ENCODE data around the gene MS4A6A. TPM values are rescaled to one million over a fixed set of nuclear protein-coding genes. Genes with fewer than 3 reads are reported as not detected.
"Not testable (repeated sequence)": the region's sequence is repeated elsewhere in the genome, so short reads cannot be mapped to it uniquely, and the experiment has no call there.

Gene MS4A6A
- total RNA-seq, 2 donors from 2014 or later, result not detected

DNA sequence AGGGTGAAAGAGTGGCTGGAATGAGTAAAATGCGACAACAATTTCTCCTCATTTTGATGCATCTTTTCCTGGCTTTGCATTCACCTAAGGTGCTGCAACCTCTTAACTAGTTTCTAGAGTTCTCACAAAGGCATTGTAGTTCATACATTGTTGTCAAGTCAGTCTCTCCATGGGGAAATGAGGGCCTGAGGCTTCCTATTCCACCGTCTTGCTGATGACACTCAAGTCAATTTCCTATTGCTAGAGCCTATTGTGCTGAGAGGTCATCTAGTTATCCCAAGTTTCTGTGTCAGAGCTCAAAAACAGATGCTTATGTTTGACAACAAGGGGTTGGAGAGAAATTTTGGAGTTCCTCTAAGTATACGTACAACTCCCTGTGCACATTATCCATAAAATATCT, 11.6 kb upstream of the MS4A6A start:
- H3K9me3 Mint-ChIP-seq, result no peaks in the 10 kb centered on the region
- H3K27me3 Mint-ChIP-seq, result peaks cover 22% of the 10 kb centered on the region
- no peaks in the 10 kb centered on the region for H3K4me1 Mint-ChIP-seq
- ATAC-seq (replicated peaks), result no peak
- no peak overlapping the region for H3K27ac Mint-ChIP-seq
- no peak overlapping the region for H3K4me3 Mint-ChIP-seq
- H3K36me3 Mint-ChIP-seq (ENCODE audit: low read depth), result no peaks in the 10 kb centered on the region

DNA sequence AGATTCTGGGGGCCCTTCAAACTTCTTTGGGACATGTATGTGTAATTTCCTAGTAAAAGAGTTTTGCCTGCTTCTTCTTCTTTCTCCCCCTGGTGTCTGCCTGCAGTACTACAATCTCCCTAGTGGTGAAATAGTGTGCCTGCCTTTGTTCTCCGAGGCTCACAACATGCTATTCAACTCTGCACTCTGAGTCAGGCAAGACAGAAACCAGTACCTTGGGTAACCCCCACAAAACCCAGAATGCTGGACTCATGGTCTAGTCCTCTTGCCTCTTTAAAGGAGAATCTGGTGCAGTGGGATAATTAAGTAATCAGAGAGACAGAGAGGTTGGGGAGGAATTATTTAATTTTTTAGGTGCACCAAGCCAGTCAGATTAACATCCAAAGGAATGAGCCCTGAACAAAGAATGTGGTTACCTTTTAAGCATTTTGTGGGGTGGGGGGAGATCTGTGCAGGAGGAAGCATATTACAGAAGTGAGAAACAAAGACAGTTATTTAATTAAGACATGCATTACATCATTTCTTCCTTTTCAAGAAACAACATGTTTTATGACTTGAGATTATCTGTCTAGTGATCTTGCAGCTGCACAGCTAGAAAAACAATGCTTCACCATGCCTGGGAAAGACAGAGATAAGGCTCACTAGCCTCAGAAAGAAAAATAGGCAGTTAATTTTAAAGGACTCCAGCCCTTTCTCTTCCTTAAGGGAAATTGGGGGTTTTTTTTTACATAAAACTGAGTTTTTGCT, 11.0 kb upstream of the MS4A6A start:
- Mint-ChIP-seq H3K4me1 (no peaks in the 10 kb centered on the region), H3K4me3 (no peak overlapping the region), H3K9me3 (no peaks in the 10 kb centered on the region), H3K27me3 (peaks cover 22% of the 10 kb centered on the region), H3K27ac (no peak overlapping the region), H3K36me3 (ENCODE audit: low read depth) (no peaks in the 10 kb centered on the region)
- ATAC-seq (replicated peaks), result peak; percentile 99

DNA sequence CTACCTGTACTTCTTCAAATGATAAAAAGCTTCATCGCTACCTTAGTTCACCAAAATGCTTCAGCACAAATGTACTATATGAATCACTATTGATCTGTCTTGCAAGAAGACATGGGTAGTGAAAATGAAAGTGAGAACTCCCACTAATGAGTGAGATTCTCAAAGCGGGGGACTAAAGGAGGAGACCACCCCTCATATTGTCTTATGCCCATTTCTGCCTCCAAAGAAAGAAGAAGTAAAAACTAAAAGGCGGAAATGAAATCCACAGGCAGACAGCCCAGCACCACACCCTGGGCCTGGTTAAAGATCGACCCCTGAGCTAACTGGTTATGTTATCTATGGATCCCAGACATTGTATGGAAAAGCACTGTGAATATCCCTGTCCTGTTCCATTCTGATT, 9.7 kb upstream of the MS4A6A start:
- H3K36me3 Mint-ChIP-seq (ENCODE audit: low read depth); ATAC-seq (replicated peaks); H3K9me3 Mint-ChIP-seq; H3K4me1 Mint-ChIP-seq; H3K4me3 Mint-ChIP-seq; H3K27ac Mint-ChIP-seq: not testable (repeated sequence)
- peaks cover 11% of the 10 kb centered on the region for H3K27me3 Mint-ChIP-seq

DNA sequence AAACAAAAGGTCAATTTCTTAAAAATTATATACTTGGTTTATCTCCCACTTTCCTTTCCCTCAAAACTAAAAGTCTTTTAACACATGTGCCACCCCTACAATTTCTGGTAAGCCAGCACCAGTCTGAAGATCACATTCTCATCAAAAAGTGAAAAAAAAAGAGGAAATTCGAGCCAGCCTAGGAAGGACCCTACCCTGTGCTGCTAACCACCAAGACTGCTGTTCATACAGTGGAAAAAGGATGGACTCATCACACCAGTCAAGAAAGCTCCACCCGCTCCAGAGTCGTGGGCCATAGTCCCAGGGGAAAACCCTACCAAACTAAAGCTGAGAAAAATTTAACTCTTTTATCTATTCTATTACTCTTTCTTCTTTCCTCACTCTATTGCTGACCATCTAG, 5.6 kb upstream of the MS4A6A start:
- not testable (repeated sequence) for H3K4me1 Mint-ChIP-seq; H3K27ac Mint-ChIP-seq; ATAC-seq (replicated peaks); H3K9me3 Mint-ChIP-seq; H3K4me3 Mint-ChIP-seq; H3K36me3 Mint-ChIP-seq (ENCODE audit: low read depth)
- H3K27me3 Mint-ChIP-seq, result peaks cover 13% of the 10 kb centered on the region

DNA sequence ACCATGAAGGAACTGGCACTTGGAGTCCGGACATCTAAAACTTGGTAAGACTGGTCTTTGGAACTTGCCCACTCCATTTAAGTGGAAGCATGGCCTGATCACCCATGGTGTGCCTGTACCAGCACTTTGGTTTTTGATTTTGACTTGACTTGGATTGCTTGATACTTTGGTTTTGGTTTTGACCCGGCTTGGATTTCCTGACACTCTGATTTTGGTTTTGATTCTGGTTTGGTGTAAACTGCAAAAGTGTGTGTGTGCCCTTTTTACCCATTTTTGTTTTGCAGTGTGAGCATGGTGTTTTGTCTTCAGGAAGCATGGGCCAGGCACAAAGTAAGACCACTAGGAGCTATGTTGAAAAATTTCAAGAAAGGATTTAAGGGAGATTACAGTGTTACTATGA, 3.2 kb upstream of the MS4A6A start:
- ATAC-seq (replicated peaks); H3K27ac Mint-ChIP-seq; H3K36me3 Mint-ChIP-seq (ENCODE audit: low read depth); H3K9me3 Mint-ChIP-seq; H3K4me1 Mint-ChIP-seq; H3K4me3 Mint-ChIP-seq: not testable (repeated sequence)
- peaks cover 24% of the 10 kb centered on the region for H3K27me3 Mint-ChIP-seq

DNA sequence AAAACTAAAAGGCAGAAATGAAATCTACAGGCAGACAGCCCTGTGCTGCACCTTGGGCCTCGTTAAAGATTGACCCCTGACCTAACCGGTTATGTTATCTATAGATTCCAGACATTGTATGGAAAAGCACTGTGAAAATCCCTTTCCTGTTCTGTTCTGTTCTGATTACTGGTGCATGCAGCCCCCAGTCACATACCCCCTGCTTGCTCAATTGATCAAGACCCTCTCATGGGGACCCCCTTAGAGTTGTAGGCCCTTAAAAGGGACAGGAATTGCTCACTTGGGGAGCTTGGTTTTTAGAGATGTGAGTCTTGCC, 2.6 kb upstream of the MS4A6A start:
- peaks cover 24% of the 10 kb centered on the region for H3K27me3 Mint-ChIP-seq
- H3K4me3 Mint-ChIP-seq; ATAC-seq (replicated peaks); H3K27ac Mint-ChIP-seq; H3K4me1 Mint-ChIP-seq; H3K36me3 Mint-ChIP-seq (ENCODE audit: low read depth); H3K9me3 Mint-ChIP-seq: not testable (repeated sequence)

DNA sequence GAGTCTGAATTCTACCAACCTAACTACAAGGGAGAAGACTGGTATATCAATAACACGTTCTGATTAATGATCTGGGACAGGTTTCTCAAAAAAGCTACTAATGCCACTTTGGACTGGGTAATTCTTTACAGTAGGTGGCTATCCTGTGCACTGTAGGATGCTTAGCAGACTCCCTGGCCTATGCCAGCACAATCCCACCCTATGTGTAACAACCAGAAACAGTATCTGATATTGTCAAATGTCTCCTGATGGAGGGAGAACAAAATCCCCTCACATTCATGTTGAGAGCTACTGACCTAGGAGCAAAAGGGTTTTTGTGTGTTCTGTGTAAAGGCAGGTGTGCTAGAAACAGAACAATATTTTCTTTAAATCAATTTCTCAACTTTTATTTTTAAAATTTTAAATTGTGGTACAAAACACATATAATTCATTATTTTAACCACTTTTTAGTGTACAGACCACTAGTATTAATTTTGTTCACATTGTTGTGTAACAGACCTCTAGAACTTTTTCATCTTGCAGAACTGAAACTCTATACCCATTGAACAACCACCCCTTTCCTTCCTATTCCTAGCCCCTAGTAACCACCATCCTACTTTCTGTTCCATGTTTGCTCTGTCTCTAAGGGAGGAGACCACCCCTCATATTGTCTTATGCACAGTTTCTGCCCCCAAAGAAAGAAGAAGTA, 2.1 kb upstream of the MS4A6A start:
- H3K27ac Mint-ChIP-seq, result no peak overlapping the region
- no peak for ATAC-seq (replicated peaks)
- H3K27me3 Mint-ChIP-seq, result peaks cover 24% of the 10 kb centered on the region
- no peaks in the 10 kb centered on the region for H3K4me1 Mint-ChIP-seq
- no peaks in the 10 kb centered on the region for H3K36me3 Mint-ChIP-seq (ENCODE audit: low read depth)
- peaks cover 6% of the 10 kb centered on the region for H3K9me3 Mint-ChIP-seq
- H3K4me3 Mint-ChIP-seq, result no peak overlapping the region

DNA sequence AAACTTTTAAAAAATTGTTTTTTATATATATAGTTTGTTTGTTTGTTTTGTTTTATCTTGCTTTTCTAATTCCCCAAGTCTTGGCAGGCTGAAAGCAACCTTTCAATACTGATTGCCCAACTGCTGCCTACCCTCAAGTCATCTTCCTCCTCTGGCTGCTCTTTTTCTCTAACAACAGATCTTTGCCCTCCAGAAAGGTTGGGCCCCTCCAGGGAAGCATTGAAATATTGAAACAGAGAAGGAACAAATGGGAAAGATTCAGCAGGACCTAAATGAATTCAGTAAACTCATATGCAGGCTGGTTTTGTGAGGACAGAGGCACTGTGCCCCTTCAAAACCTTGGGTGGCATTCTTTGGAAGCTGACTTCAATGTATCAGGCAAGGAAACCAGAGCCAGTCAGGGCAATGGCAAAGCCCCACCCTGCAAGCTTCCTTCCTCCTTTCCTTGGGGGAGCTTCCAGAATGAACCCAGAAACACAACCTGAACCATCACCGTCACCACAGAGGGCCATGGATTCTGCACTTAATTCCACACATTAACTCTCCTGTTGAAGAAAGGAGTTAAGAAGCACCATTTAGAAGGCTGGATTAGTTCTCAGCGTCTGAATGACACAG, 815 bp upstream of the MS4A6A start:
- Mint-ChIP-seq H3K9me3 (peaks cover 6% of the 10 kb centered on the region), H3K4me3 (no peak overlapping the region), H3K27ac (no peak overlapping the region), H3K4me1 (no peaks in the 10 kb centered on the region), H3K36me3 (ENCODE audit: low read depth) (no peaks in the 10 kb centered on the region), H3K27me3 (peaks cover 28% of the 10 kb centered on the region)
- no peak for ATAC-seq (replicated peaks)

DNA sequence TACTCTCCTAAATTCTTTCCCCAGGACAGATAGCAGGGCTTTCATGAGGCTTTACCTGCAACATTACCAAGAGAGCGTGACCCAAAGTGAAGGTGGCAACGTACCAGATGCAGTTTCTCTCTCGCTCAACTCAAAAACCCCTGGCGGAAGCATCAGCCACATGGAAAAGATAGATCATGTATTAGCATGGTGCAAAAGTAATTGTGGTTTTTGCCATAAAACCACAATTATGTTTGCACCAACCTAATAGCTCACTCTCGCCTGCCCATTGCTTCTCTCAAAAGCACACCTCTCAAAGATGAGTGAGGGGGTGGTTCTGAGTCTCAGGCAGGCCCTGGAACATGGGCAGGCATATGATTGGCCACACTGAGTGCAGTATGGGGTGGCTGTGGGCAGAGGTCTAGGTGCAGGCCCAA, 7.0 kb downstream of the MS4A6A start:
- Mint-ChIP-seq H3K27me3 (peaks cover 23% of the 10 kb centered on the region), H3K4me1 (no peaks in the 10 kb centered on the region), H3K27ac (no peak overlapping the region), H3K9me3 (no peaks in the 10 kb centered on the region), H3K36me3 (ENCODE audit: low read depth) (no peaks in the 10 kb centered on the region), H3K4me3 (no peak overlapping the region)
- peak; percentile 87 for ATAC-seq (replicated peaks)

DNA sequence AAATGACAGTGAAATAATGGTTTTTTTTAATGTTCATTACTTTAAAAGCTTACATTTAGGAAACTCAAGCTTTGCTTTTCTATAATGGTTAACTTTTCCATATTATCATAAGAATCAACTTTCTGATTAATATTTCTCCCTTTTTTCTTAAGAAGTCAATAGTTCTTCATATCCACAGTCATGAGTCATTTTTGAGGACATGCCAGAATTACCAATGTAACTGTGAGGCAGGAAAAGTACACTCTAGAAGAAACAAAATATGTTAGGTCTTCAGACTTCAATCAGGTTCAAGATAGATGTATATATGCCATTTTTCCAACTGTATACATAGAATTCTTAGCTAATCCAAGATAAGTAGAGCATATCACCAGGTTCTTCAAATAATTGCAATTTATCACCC, 10.9 kb downstream of the MS4A6A start:
- H3K36me3 Mint-ChIP-seq (ENCODE audit: low read depth), result no peaks in the 10 kb centered on the region
- no peak overlapping the region for H3K4me3 Mint-ChIP-seq
- H3K27ac Mint-ChIP-seq, result no peak overlapping the region
- ATAC-seq (replicated peaks), result no peak
- peaks cover 29% of the 10 kb centered on the region for H3K27me3 Mint-ChIP-seq
- H3K4me1 Mint-ChIP-seq, result no peaks in the 10 kb centered on the region
- H3K9me3 Mint-ChIP-seq, result no peaks in the 10 kb centered on the region

DNA sequence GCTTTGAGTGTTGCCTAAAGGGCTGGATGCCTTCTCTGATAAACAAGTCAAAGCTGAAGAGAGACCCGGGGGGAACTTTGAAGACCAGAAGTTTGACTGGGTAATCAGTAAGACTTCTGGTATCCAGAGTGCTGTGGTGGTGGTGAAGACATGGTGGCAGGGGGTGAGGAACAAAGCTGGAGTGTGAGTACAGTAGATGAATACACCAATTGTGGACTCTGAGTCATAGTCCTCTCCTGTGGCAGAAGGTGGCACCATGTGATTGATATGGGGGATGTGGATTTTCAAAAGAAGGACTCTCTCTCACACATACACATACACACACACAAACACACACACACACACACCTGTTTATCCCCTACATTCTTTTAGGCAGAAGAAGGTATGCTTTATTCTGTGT, 12.3 kb downstream of the MS4A6A start:
- Mint-ChIP-seq H3K36me3 (ENCODE audit: low read depth) (no peaks in the 10 kb centered on the region), H3K4me1 (no peaks in the 10 kb centered on the region), H3K9me3 (no peaks in the 10 kb centered on the region), H3K27ac (no peak overlapping the region), H3K4me3 (no peak overlapping the region), H3K27me3 (peaks cover 40% of the 10 kb centered on the region)
- ATAC-seq (replicated peaks), result no peak

DNA sequence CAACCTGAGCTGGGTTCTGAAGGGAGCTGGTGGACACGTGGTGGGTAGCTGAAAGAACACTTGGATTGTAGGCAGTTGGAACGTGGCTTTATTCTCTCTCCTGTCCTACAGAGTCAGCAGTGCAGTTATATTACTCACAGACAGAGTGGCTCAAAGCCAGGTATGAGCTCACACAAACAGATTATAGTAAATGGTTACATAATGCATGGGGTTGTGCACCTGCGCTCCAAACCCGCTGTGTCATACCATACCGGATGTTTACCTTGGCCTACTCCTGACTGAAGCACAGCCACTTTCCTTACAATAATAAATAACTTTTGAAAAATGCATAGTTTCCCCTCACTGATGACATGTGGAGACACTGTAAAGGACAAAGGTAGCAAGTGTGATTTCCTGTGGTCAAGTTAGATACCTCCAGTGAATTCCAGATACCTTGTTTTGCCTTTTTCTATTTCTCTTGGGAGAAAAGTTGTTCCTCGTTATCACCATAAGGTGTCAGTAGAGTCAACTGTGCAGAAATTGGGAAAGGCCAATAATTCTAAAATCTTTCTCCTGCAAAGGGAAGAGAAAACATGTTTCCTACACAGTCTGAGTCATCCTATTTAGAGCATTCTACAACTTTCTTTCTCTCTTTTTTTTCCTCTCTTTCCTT, 13.5 kb downstream of the MS4A6A start:
- Mint-ChIP-seq H3K9me3 (peaks cover 4% of the 10 kb centered on the region), H3K27ac (no peak overlapping the region), H3K4me3 (no peak overlapping the region), H3K4me1 (peaks cover 6% of the 10 kb centered on the region), H3K36me3 (ENCODE audit: low read depth) (peaks cover 5% of the 10 kb centered on the region), H3K27me3 (peaks cover 38% of the 10 kb centered on the region)
- no peak for ATAC-seq (replicated peaks)

DNA sequence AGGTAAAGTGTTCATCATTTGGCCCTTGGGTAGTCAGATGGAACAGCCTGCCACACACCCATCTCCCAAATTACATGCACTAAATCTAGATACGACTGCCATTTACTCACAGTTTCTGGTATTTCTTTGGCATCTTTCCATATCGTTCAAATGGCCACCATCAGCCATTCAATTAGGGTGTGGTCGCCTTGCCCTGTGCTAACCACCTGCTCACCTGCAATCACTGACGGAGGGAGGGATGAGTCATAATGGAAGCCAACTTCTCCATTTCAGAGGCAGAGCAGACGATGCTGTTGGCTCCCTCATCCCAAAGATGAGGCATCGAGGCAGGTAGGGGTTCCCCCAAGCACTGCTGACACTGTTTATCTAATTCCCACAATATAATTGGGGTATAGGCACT, 14.6 kb downstream of the MS4A6A start:
- H3K36me3 Mint-ChIP-seq (ENCODE audit: low read depth), result peaks cover 5% of the 10 kb centered on the region
- H3K27ac Mint-ChIP-seq, result no peak overlapping the region
- no peak overlapping the region for H3K4me3 Mint-ChIP-seq
- peaks cover 4% of the 10 kb centered on the region for H3K9me3 Mint-ChIP-seq
- H3K27me3 Mint-ChIP-seq, result peaks cover 43% of the 10 kb centered on the region
- ATAC-seq (replicated peaks), result no peak
- peaks cover 6% of the 10 kb centered on the region for H3K4me1 Mint-ChIP-seq

DNA sequence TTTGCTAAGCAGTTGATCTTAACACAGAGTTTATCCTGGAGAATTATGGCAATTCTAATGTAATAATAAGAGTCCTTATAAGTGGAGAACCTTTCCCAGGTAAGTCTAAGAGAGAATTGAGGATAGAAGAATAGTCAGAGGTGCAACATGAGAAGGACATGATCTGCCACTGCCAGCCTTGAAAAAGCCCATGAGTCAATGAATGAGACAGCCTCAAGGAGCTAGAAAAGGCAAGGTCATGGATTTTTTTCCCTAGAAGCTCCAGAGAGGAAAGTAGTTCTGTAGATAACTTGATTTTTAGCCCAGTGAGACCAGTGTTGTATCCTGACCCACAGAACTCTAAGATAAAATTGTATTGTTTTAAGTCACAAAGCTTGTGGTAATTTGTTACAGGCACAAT, 16.9 kb downstream of the MS4A6A start:
- no peak overlapping the region for H3K4me3 Mint-ChIP-seq
- H3K27me3 Mint-ChIP-seq, result peaks cover 44% of the 10 kb centered on the region
- peaks cover 4% of the 10 kb centered on the region for H3K9me3 Mint-ChIP-seq
- peaks cover 6% of the 10 kb centered on the region for H3K4me1 Mint-ChIP-seq
- H3K36me3 Mint-ChIP-seq (ENCODE audit: low read depth), result peaks cover 5% of the 10 kb centered on the region
- no peak overlapping the region for H3K27ac Mint-ChIP-seq
- ATAC-seq (replicated peaks), result no peak

DNA sequence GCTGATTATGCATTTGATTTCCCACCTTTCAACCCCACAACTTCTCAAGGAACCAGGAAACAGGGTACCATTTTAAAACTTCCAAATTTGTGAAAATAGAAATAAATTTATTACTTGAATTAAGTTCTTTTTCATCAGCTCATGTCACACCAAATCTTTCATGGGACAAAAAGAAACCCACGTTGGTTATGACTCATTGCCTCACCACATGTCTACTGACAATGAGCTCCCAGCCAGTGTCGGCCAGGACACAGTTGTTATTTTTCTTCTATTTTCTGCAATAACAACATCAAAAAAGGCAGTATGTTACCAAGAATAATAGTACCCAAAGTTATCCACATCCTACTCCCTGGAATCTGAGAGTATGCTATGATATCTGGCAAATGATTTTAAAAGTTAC, 17.3 kb downstream of the MS4A6A start:
- Mint-ChIP-seq H3K36me3 (ENCODE audit: low read depth) (peaks cover 5% of the 10 kb centered on the region), H3K4me3 (no peak overlapping the region), H3K27ac (no peak overlapping the region), H3K9me3 (peaks cover 4% of the 10 kb centered on the region), H3K27me3 (peaks cover 43% of the 10 kb centered on the region), H3K4me1 (peaks cover 6% of the 10 kb centered on the region)
- peak; percentile 65 for ATAC-seq (replicated peaks)

Measured in activated T-helper 17 cell treated with anti-CD3 and anti-CD28 coated beads, Interleukin-2, amount 50 U/mL, for 72 hours (primary cell).